GM12865 (cell line): ENCODE results near the gene STX16.

Experiments used
- DNase-seq: peaks from one replicate; pipeline ENCODE4 v3.0.0; 2010; ENCODE audit warnings: low read depth
- H3K4me3 ChIP-seq: 2 replicates; pipeline ENCODE4 v1.5.1; 2011; ENCODE audit warnings: mild to moderate bottlenecking, low read depth, low read length, control low read depth
- CTCF ChIP-seq: IDR thresholded peaks from 2 replicates; pipeline ENCODE4 v1.5.1; 2011; ENCODE audit warnings: low read length, control low read depth, low read depth, inconsistent platforms; ENCODE audit not compliant: insufficient read depth; ENCODE audit errors: missing control alignments

Gene STX16

GRCh38 chr20:58650181-58650775, 805 bp upstream of the STX16 start:
- DNase-seq, result peak; percentile 45
- H3K4me3 ChIP-seq, result peak overlapping the region; percentile 78
- no peak for TF ChIP-seq CTCF

GRCh38 chr20:58651559-58651945, 469 bp downstream of the STX16 start:
- no peak for TF ChIP-seq CTCF
- peak overlapping the region; percentile 78 for H3K4me3 ChIP-seq
- no peak for DNase-seq

DNA sequence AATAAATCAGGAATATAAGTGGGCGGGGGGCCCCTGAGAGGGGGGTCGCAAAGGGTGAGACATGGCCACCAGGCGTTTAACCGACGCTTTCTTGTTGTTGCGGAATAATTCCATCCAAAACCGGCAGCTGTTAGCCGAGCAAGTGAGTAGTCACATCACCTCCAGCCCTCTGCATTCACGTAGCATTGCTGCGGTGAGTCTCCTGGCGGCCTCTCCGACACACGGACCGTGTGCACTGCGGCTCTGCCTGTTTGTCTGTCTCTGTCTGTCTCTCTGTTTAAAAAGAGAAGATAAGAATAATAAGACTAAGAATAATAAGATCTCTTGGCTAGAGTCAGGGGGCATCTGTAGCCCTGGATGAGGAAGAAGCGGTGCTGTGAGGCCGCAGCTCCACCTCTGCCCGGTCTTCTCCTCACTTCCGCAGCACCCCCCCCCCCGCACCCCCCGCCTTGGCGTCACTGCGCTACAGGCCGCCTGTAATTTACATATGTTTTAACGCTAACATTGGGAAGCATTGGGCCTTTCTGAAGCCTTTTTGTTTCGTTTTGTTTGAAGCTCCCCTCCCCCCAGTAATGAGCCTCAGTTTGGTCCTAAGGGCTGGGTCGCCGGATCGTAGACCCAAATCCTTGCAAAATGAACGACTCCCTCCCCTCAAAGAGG, 993 bp downstream of the STX16 start:
- DNase-seq, result peak; percentile 91
- TF ChIP-seq CTCF, result no peak
- peak overlapping the region; percentile 78 for H3K4me3 ChIP-seq

- TF ChIP-seq CTCF, result no peak
- peak overlapping the region; percentile 78 for H3K4me3 ChIP-seq
- DNase-seq, result no peak
Observed at GRCh38 chr20:58652606-58653294, 1.7 kb downstream of the STX16 start.

GRCh38 chr20:58654337-58654736, 3.3 kb downstream of the STX16 start:
- no peak for DNase-seq
- TF ChIP-seq CTCF, result no peak
- H3K4me3 ChIP-seq, result no peak overlapping the region

GRCh38 chr20:58655328-58656107, 4.4 kb downstream of the STX16 start:
- H3K4me3 ChIP-seq, result no peak overlapping the region
- no peak for TF ChIP-seq CTCF
- no peak for DNase-seq
